GM12801 (cell line): ENCODE results near the gene ZNF19.

Experiments
- TF ChIP-seq, protein P1 (sequence below): IDR thresholded peaks from one replicate; pipeline ENCODE4 v1.5.1; 2011; ENCODE audit warnings: control low read depth; ENCODE audit not compliant: insufficient read length; ENCODE audit errors: extremely low read depth

Gene ZNF19

DNA sequence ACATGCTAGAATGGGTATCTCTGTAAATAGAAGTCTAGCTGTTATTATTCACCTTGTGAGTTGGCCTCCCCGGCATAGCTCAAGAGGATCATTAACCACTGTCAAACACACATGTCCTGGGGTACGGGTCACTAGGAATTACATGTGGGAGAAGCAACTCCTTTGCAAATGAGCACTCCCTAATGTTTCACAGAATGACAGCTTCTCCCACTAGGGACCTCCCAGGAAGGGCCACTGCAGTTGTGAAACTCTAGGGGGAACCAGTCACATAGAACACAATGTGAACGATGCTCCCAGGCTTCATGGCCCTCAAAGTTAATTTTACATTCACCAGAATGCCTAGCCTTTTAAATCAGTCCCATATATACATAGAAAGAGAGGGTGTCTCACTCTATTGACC lies 12.4 kb upstream of the ZNF19 start:
- TF ChIP-seq, protein P1, sequence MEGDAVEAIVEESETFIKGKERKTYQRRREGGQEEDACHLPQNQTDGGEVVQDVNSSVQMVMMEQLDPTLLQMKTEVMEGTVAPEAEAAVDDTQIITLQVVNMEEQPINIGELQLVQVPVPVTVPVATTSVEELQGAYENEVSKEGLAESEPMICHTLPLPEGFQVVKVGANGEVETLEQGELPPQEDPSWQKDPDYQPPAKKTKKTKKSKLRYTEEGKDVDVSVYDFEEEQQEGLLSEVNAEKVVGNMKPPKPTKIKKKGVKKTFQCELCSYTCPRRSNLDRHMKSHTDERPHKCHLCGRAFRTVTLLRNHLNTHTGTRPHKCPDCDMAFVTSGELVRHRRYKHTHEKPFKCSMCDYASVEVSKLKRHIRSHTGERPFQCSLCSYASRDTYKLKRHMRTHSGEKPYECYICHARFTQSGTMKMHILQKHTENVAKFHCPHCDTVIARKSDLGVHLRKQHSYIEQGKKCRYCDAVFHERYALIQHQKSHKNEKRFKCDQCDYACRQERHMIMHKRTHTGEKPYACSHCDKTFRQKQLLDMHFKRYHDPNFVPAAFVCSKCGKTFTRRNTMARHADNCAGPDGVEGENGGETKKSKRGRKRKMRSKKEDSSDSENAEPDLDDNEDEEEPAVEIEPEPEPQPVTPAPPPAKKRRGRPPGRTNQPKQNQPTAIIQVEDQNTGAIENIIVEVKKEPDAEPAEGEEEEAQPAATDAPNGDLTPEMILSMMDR: no peak

DNA sequence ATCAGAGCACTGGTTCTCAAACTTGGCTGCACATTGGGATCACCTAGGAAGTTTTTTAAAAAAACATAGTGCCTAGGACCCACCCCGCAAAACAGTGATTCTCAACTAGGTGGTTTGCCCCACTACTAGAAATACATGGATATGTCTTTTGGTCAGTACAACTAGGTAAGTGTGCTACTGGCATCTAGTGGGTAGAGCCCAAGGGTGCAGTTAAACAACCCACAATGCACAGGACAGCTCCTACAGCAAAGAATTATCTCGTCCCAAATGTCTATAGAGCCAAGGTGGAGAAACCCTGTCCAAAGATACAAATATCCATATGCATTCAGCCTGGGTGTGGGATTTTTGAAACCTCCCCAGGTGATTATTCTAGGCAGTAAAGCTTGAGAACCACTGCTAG lies 11.8 kb upstream of the ZNF19 start:
- TF ChIP-seq, protein P1: no peak

DNA sequence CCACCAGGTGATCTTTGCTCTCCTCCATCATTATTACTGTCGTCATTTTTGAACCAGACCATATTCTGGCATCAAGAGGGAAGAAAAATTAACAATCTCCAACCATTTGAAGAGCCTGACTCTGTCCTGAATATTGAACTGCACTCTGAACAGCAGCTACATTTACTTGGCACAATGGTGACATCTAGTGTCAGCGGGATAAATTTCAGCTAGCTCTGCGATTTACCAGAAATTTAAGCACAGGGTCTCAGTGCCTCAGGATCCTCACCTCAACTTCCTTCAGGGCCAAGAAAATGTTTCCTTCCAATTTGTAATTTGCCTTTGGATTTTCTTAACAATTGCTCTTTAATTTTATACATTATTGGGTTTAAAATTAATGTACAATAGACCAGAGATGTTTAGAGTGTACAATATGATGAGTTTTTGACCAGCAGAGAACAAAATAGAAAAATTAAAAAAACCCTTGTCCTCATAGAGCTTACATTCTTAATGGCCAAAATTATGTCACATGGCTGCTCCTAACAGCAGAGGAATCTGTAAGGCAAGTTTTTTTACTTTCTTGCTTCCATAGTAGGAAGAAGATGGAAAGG lies 10.7 kb upstream of the ZNF19 start:
- TF ChIP-seq, protein P1: no peak

DNA sequence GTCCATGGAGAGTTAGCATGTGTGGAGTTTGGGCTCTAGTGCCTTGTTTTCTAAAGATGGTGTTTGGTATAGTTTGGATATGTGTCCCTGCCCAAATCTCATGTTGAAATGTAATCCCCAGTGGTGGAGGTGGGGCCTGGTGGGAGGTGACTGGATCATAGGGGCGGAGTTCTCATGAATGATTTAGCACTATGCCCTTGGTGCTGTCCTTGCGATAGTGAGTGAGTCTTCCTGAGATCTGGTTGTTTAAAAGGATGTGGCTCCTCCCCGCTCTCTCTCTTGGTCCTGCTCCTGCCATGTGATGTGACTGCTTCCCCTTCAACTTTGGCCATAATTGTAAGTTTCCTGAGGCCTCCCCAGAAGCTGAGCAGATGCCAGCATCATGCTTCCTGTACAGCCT lies 8.9 kb upstream of the ZNF19 start:
- TF ChIP-seq, protein P1: no peak

DNA sequence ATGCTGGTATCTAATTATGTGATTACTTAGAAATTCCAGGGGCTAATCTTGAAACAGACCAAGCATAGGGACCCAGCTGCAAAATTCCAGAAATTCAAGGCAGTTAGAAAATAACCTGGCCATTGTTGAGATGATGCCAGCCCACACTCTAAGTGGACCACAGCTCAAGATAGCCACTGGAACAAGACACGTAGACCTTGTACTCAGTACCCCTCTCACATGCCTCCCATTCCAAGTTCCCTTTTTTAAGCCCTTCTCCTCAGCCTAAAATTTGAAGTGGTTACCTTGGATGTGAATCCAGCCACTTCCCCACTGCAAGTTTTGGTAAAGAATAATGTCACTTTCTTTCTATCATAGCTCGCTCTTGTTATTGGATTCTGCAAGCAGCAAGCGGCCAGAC lies 4.1 kb upstream of the ZNF19 start:
- TF ChIP-seq, protein P1: no peak

DNA sequence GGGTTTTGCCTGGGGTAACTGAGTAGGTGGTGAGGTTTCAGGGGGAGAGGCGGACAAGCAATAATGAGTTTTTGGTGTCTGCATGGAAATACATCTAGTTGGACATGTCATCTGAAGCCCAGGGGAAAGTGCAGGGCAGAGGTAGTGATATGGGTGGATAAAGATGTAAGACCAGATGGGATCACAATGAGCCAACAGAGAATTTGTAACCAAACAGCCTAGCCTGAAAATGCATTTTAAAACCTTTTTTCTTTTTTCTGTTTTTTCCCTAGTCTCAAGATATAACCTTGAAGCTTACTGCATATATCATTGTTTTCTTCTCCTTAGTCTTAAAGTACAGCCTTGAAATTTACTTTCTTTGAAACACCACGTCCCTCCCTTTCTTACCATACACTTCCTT lies 3.7 kb upstream of the ZNF19 start:
- TF ChIP-seq, protein P1: no peak

DNA sequence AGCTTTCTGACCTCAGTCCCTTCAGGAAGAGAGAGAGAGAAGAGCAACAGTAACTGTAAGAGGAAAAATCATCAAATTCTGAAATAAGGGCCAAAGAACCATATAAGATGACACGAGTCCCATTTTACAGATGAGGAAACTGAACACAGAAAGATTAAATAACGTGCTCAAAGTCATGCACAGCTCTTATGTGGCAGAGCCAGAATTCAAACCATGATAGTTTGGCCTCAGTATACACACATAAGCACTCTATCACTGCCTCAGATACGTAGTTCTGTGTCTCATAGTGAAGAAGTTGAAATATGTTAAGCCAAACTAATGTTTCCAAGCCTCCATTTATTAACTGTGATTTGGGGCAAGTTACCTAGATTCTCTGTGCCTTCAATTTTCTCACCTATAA lies 1.9 kb upstream of the ZNF19 start:
- TF ChIP-seq, protein P1: no peak
